WTC11 (cell line): ENCODE data around the gene ESYT3.

Source experiments
- ATF2 ChIP-seq: sonication (generic); formaldehyde crosslinking; IDR thresholded peaks from 2 replicates; pipeline ENCODE4 v1.8.1; 2022; ENCODE audit warnings: low read depth, missing genetic modification reagents, borderline replicate concordance
- CTCF ChIP-seq: fragments of 200-600 bp; IDR thresholded peaks from 2 replicates; pipeline ENCODE4 v1.8.0; 2022; ENCODE audit warnings: antibody characterized with exemption
- FOXP1 ChIP-seq: sonication (generic); formaldehyde crosslinking; IDR thresholded peaks from 2 replicates; pipeline ENCODE4 v1.8.0; 2022; ENCODE audit warnings: missing genetic modification reagents, mild to moderate bottlenecking, moderate library complexity, borderline replicate concordance
- IRF2 ChIP-seq: sonication (generic); formaldehyde crosslinking; IDR thresholded peaks from 2 replicates; pipeline ENCODE4 v1.8.0; 2022; ENCODE audit warnings: low read depth, missing genetic modification reagents, borderline replicate concordance
- MAX ChIP-seq: sonication (generic); formaldehyde crosslinking; IDR thresholded peaks from 2 replicates; pipeline ENCODE4 v1.8.0; 2022; ENCODE audit warnings: mild to moderate bottlenecking, missing genetic modification reagents
- NR2C2 ChIP-seq: sonication (generic); formaldehyde crosslinking; IDR thresholded peaks from 2 replicates; pipeline ENCODE4 v1.8.0; 2022; ENCODE audit warnings: mild to moderate bottlenecking, missing genetic modification reagents
- PREB ChIP-seq: sonication (generic); formaldehyde crosslinking; IDR thresholded peaks from 2 replicates; pipeline ENCODE4 v1.8.1; 2022; ENCODE audit warnings: mild to moderate bottlenecking, missing genetic modification reagents, moderate library complexity, borderline replicate concordance
- TEAD1 ChIP-seq: sonication (generic); formaldehyde crosslinking; IDR thresholded peaks from 2 replicates; pipeline ENCODE4 v1.8.0; 2022; ENCODE audit warnings: mild to moderate bottlenecking, missing genetic modification reagents
- TP53 ChIP-seq: sonication (generic); formaldehyde crosslinking; IDR thresholded peaks from 2 replicates; pipeline ENCODE4 v1.8.1; 2023; ENCODE audit warnings: mild to moderate bottlenecking, missing genetic modification reagents
- ZNF121 ChIP-seq: sonication (generic); formaldehyde crosslinking; IDR thresholded peaks from 2 replicates; pipeline ENCODE4 v1.8.0; 2023; ENCODE audit warnings: missing genetic modification reagents
- ZNF317 ChIP-seq: sonication (generic); formaldehyde crosslinking; IDR thresholded peaks from 2 replicates; pipeline ENCODE4 v1.8.1; 2023; ENCODE audit warnings: low read depth, mild to moderate bottlenecking, moderate library complexity, missing genetic modification reagents, borderline replicate concordance

DNA sequence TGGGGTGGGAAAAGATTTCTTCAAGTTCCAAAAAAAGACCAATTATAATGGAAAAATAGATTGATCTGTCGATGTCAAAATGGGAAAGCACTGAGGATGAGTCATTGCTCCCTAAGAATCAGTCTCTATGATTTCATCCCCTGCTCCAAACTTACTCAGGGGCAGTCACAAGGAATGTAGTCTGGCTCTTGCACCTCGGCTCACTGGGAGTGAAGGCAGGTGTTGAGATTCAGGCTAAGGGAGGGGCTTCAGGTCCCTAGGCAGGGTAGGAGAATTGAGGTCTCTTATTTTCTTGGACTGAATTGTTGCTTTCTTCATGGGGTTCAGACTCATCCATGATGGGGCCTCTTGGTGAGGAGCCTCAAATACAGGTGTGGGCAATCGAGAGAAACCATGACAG lies 14.2 kb downstream of the ESYT3 start:
- TF ChIP-seq CTCF = no peak
- no peak for TF ChIP-seq NR2C2
- TF ChIP-seq FOXP1 = no peak
- TF ChIP-seq TP53 (CRISPR knock-in tag) = no peak
- TF ChIP-seq PREB (CRISPR knock-in tag) = no peak
- TF ChIP-seq MAX (CRISPR knock-in tag) = no peak
- TF ChIP-seq ZNF317 (CRISPR knock-in tag) = no peak
- no peak for TF ChIP-seq IRF2 (CRISPR knock-in tag)
- no peak for TF ChIP-seq ZNF121 (CRISPR knock-in tag)
- no peak for TF ChIP-seq ATF2 (CRISPR knock-in tag)
- no peak for TF ChIP-seq TEAD1 (CRISPR knock-in tag)
